ENCODE measurements around the gene ASCL5. TPM values are rescaled to one million over a fixed set of nuclear protein-coding genes. Genes with fewer than 3 reads are reported as not detected.

The ASCL5 gene
- total RNA-seq, 4 donors from 2014 or later, result not detected

GRCh38 chr1:201127755-201128455, 921 bp upstream of the ASCL5 start:
- WGBS, 2 donors, result 89 to 95% methylated on average over 11 to 17 of the region's 17 CpGs
- intact Hi-C loops (cut with DNase I; ENCODE audit: low total_unique reads), result no loop called here
- DNase-seq (ENCODE audit: low spot score in 2 of 2), result no peak
- TF ChIP-seq POLR2A (IDR thresholded peaks at IDR 0.05), result no peak
- no peak for TF ChIP-seq CTCF (IDR thresholded peaks at IDR 0.05)
- no peak overlapping the region for H3K4me3 ChIP-seq (ENCODE audit: low read depth, poor library complexity, severe bottlenecking)

GRCh38 chr1:201126463-201126831, 537 bp downstream of the ASCL5 start:
- WGBS, 2 donors, result 75 to 91% methylated on average over 3 of the region's 3 CpGs
- no peak for DNase-seq (ENCODE audit: low spot score in 2 of 2)
- no peak for TF ChIP-seq POLR2A (IDR thresholded peaks at IDR 0.05)
- no peak for TF ChIP-seq CTCF (IDR thresholded peaks at IDR 0.05)
- no peak overlapping the region for H3K4me3 ChIP-seq (ENCODE audit: low read depth, poor library complexity, severe bottlenecking)
- intact Hi-C loops (cut with DNase I; ENCODE audit: low total_unique reads), result no loop called here

- intact Hi-C loops (cut with DNase I; ENCODE audit: low total_unique reads), result no loop called here
- WGBS, 2 donors, result 74 to 76% methylated on average over 7 of the region's 7 CpGs
- no peak for TF ChIP-seq POLR2A (IDR thresholded peaks at IDR 0.05)
- TF ChIP-seq CTCF (IDR thresholded peaks at IDR 0.05), result no peak
These were observed 1.2 kb downstream of the ASCL5 start for GRCh38 chr1:201125800-201126199.

GRCh38 chr1:201125019-201125418, 2.0 kb downstream of the ASCL5 start:
- H3K4me3 ChIP-seq (ENCODE audit: low read depth, poor library complexity, severe bottlenecking), result no peak overlapping the region
- intact Hi-C loops (cut with DNase I; ENCODE audit: low total_unique reads), result no loop called here
- TF ChIP-seq CTCF (IDR thresholded peaks at IDR 0.05) (no peak), POLR2A (IDR thresholded peaks at IDR 0.05) (no peak)
- WGBS, 2 donors, result 57 to 58% methylated on average over 9 of the region's 9 CpGs
- no peak for DNase-seq (ENCODE audit: low spot score in 2 of 2)

More at GRCh38 chr1:201125800-201126199, 1.2 kb downstream of the ASCL5 start:
- H3K4me3 ChIP-seq (ENCODE audit: low read depth, poor library complexity, severe bottlenecking), result no peak overlapping the region
- DNase-seq (ENCODE audit: low spot score in 2 of 2), result no peak

- intact Hi-C loops (cut with DNase I; ENCODE audit: low total_unique reads), result no loop called here
- WGBS, 2 donors, result 94 to 100% methylated on average over 1 of the region's 1 CpG
- no peak for DNase-seq (ENCODE audit: low spot score in 2 of 2)
- TF ChIP-seq POLR2A (IDR thresholded peaks at IDR 0.05) (no peak), CTCF (IDR thresholded peaks at IDR 0.05) (no peak)
- no peak overlapping the region for H3K4me3 ChIP-seq (ENCODE audit: low read depth, poor library complexity, severe bottlenecking)
These were observed 3.1 kb downstream of the ASCL5 start for GRCh38 chr1:201123866-201124265.
